Natural killer cell treated with Interleukin-12 subunit alpha and Interleukin-12 subunit beta and Interleukin-15 and Interleukin-18, amount 100 ng/mL, for 72 hours (primary cell): Measurements from ENCODE around the gene BAIAP2L1. TPM values are rescaled to one million over a fixed set of nuclear protein-coding genes. Genes with fewer than 3 reads are reported as not detected.
"Not testable (repeated sequence)": the region's sequence is repeated elsewhere in the genome, so short reads cannot be mapped to it uniquely, and the experiment has no call there.

Experiments
- ATAC-seq, 2 donors: fragments of 150-1000 bp; cut with Tn5 transposase in 1 of 2; sonication (Bioruptor Pico), chemical (Tn5 transposase) in 1 of 2; 2 replicates each; pipeline ENCODE4 v1.10.0; 2021
- DNase-seq: peaks from one replicate; pipeline ENCODE4 v3.0.0; 2022; ENCODE audit warnings: low spot score
- H3K27ac Mint-ChIP-seq, 2 donors: 1 replicate in 1 of 2; 2 replicates in 1 of 2; pipeline ENCODE4 v1.8.0; 2022; ENCODE audit warnings: mixed read lengths in 2 of 2, mild to moderate bottlenecking in 1 of 2, moderate library complexity in 1 of 2
- H3K27me3 Mint-ChIP-seq, 2 donors: 1 replicate in 1 of 2; 2 replicates in 1 of 2; pipeline ENCODE4 v1.8.0; 2022; ENCODE audit warnings: mixed read lengths in 2 of 2
- H3K36me3 Mint-ChIP-seq: one replicate; pipeline ENCODE4 v1.8.0; 2022; ENCODE audit warnings: mixed read lengths
- H3K4me1 Mint-ChIP-seq, 2 donors: 1 replicate in 1 of 2; 2 replicates in 1 of 2; pipeline ENCODE4 v1.8.0; 2022; ENCODE audit warnings: low read depth in 2 of 2, mixed read lengths in 2 of 2, mild to moderate bottlenecking in 1 of 2
- H3K4me3 Mint-ChIP-seq: one replicate; pipeline ENCODE4 v1.8.0; 2022; ENCODE audit warnings: mixed read lengths
- H3K9me3 Mint-ChIP-seq: 2 replicates; pipeline ENCODE4 v1.8.0; 2022; ENCODE audit warnings: mixed read lengths
- total RNA-seq, 2 donors: library from RNA; stranded (reverse); gene quantifications; one replicate each; pipeline ENCODE4 v1.2.3, GENCODE V29; 2022

Gene BAIAP2L1, protein sequence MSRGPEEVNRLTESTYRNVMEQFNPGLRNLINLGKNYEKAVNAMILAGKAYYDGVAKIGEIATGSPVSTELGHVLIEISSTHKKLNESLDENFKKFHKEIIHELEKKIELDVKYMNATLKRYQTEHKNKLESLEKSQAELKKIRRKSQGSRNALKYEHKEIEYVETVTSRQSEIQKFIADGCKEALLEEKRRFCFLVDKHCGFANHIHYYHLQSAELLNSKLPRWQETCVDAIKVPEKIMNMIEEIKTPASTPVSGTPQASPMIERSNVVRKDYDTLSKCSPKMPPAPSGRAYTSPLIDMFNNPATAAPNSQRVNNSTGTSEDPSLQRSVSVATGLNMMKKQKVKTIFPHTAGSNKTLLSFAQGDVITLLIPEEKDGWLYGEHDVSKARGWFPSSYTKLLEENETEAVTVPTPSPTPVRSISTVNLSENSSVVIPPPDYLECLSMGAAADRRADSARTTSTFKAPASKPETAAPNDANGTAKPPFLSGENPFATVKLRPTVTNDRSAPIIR
- 1 to 10 TPM in 1 of 2 donors, under 1 TPM in 1; 0.76 to 1.1 TPM for total RNA-seq

DNA sequence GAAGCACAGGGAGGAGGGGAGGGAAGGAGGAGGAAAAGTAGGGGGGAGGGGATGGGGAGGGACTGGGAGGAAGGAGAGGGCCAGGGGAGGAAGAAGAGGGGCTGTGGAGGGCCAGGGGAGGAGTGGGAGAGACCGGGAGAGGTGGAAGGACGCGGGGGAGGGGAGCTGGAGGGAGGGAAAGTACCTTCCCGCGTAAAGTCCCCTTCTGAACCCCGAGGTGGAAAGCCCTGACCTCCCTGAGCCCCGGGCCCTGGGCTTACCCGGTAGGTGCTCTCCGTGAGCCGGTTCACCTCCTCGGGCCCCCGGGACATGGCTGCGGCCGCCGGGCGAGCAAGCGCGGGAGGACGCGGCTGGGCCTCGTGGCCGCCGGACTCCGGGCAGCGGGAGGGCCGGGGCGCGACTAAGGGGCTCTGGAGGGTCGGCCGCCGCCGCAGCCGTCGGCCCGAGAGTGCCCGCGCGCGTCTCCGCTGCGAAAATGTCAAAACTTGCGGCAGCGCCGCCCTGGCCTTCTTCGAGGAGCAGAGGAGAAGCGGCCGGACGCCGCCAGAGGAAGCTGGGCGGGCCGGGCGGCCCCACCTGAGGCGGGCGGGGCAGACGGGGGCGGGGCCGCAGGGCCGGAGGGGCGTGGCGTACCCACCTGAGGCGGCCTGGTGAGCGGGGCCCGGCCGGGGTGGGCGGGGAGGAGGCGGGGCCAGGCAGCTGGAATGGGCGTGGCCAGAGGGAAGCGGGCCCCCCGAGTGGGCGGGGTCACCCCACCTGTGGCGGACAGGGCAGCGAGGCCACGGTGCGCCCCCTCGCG is at the start of gene BAIAP2L1:
Gene BAIAP2L1 (minus strand): TSS at position 549 of the 799 bp plus-strand sequence. CDS start 238 bp downstream, at position 311.
- peak; percentile 89 to 92 for ATAC-seq
- peak; percentile 81 for DNase-seq
- Mint-ChIP-seq H3K27ac (peak within 1 kb of the TSS in 1 of 2 donors; percentile 36), H3K36me3 (no peaks in the 10 kb centered on the region), H3K4me3 (peak within 1 kb of the TSS; percentile 49), H3K9me3 (no peaks in the 10 kb centered on the region), H3K4me1 (peaks cover 0 to 3% of the 10 kb centered on the region in 2 donors), H3K27me3 (peaks cover 20 to 25% of the 10 kb centered on the region in 2 donors)

GRCh38 chr7:98448766-98449165 is 47.9 kb upstream of the BAIAP2L1 start:
- no peaks in the 10 kb centered on the region for H3K9me3 Mint-ChIP-seq
- DNase-seq = no peak
- H3K36me3 Mint-ChIP-seq = no peaks in the 10 kb centered on the region
- H3K4me3 Mint-ChIP-seq = no peak overlapping the region
- H3K27me3 Mint-ChIP-seq = peaks cover 0 to 2% of the 10 kb centered on the region in 2 donors
- H3K4me1 Mint-ChIP-seq = no peaks in the 10 kb centered on the region
- no peak for ATAC-seq
- H3K27ac Mint-ChIP-seq = no peak overlapping the region

DNA sequence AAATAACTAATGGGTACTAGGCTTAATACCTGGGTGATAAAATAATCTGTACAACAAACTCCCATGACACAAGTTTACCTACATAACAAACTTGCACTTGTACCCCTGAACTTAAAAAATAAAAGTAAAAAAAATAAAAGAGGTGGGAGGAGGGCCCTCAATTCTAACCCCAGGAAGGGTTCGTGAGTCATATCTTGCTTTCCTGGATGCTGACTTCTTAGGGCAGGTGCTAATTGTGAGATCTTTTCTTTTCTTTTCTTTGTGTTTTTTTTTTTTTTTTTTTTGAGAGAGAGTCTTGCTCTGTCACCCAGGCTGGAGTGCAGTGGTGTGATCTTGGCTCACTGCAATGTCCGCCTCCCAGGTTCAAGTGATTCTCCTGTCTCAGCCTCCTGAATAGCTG is 40.1 kb upstream of the BAIAP2L1 start:
- not testable (repeated sequence) for ATAC-seq, DNase-seq, H3K4me3 Mint-ChIP-seq, H3K9me3 Mint-ChIP-seq, H3K4me1 Mint-ChIP-seq, H3K36me3 Mint-ChIP-seq, H3K27ac Mint-ChIP-seq
- H3K27me3 Mint-ChIP-seq = peaks cover 8 to 17% of the 10 kb centered on the region in 2 donors

GRCh38 chr7:98439484-98439883 is 38.6 kb upstream of the BAIAP2L1 start:
- peaks cover under 1 to 5% of the 10 kb centered on the region in 2 donors for H3K4me1 Mint-ChIP-seq
- no peak overlapping the region for H3K27ac Mint-ChIP-seq
- H3K27me3 Mint-ChIP-seq = peaks cover 8 to 20% of the 10 kb centered on the region in 2 donors
- no peak overlapping the region for H3K4me3 Mint-ChIP-seq
- DNase-seq = no peak
- H3K9me3 Mint-ChIP-seq = peaks cover 4% of the 10 kb centered on the region
- H3K36me3 Mint-ChIP-seq = no peaks in the 10 kb centered on the region
- ATAC-seq = no peak

GRCh38 chr7:98434087-98434486 is 33.2 kb upstream of the BAIAP2L1 start:
- H3K4me3 Mint-ChIP-seq = no peak overlapping the region
- ATAC-seq = no peak
- no peaks in the 10 kb centered on the region for H3K9me3 Mint-ChIP-seq
- DNase-seq = no peak
- no peaks in the 10 kb centered on the region for H3K36me3 Mint-ChIP-seq
- H3K27me3 Mint-ChIP-seq = peaks cover 0 to 16% of the 10 kb centered on the region in 2 donors
- H3K4me1 Mint-ChIP-seq = peaks cover 6 to 8% of the 10 kb centered on the region in 2 donors
- no peak overlapping the region for H3K27ac Mint-ChIP-seq

GRCh38 chr7:98429799-98430198 is 28.9 kb upstream of the BAIAP2L1 start:
- Mint-ChIP-seq H3K9me3 (no peaks in the 10 kb centered on the region), H3K36me3 (no peaks in the 10 kb centered on the region), H3K27me3 (peaks cover 8 to 12% of the 10 kb centered on the region in 2 donors), H3K4me1 (peaks cover 6% of the 10 kb centered on the region in 2 donors), H3K27ac (no peak overlapping the region), H3K4me3 (no peak overlapping the region)
- DNase-seq (no peak), ATAC-seq (no peak)

- Mint-ChIP-seq H3K27me3 (peaks cover 9 to 22% of the 10 kb centered on the region in 2 donors), H3K4me1 (no peaks in the 10 kb centered on the region), H3K4me3 (no peak overlapping the region), H3K27ac (no peak overlapping the region), H3K9me3 (no peaks in the 10 kb centered on the region), H3K36me3 (no peaks in the 10 kb centered on the region)
- ATAC-seq = no peak
- no peak for DNase-seq
These were observed 22.2 kb upstream of the BAIAP2L1 start for GRCh38 chr7:98423043-98423442.

- ATAC-seq (peak in 1 of 2 donors; percentile 53), DNase-seq (no peak)
- Mint-ChIP-seq H3K9me3 (no peaks in the 10 kb centered on the region), H3K27me3 (peaks cover 9 to 22% of the 10 kb centered on the region in 2 donors), H3K4me3 (no peak overlapping the region), H3K27ac (no peak overlapping the region), H3K36me3 (no peaks in the 10 kb centered on the region), H3K4me1 (no peaks in the 10 kb centered on the region)
These were observed 20.2 kb upstream of the BAIAP2L1 start for GRCh38 chr7:98420966-98421612.

GRCh38 chr7:98419988-98420387 is 19.1 kb upstream of the BAIAP2L1 start:
- ATAC-seq = not testable (repeated sequence)

DNA sequence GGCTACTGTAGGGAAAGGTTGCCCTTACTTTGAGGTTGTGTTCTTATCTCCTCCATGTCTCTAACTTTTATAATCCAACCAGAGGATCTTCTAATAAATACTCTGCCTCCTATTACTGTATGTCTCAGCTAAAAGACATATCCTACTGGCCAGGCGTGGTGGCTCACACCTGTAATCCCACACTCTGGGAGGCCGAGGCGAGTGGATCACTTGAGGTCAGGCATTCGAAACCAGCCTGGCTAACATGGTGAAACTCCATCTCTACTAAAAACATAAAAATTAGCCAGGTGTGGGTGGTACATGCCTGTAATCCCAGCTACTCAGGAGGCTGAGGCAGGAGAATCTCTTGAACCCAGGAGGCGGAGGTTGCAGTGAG is 18.4 kb upstream of the BAIAP2L1 start:
- not testable (repeated sequence) for H3K4me1 Mint-ChIP-seq, DNase-seq, H3K27ac Mint-ChIP-seq, H3K4me3 Mint-ChIP-seq, H3K36me3 Mint-ChIP-seq, H3K9me3 Mint-ChIP-seq, ATAC-seq
- peaks cover 6 to 23% of the 10 kb centered on the region in 2 donors for H3K27me3 Mint-ChIP-seq

More at GRCh38 chr7:98419988-98420387, 19.1 kb upstream of the BAIAP2L1 start:
- H3K27me3 Mint-ChIP-seq = peaks cover 6 to 20% of the 10 kb centered on the region in 2 donors
- not testable (repeated sequence) for H3K9me3 Mint-ChIP-seq, DNase-seq, H3K27ac Mint-ChIP-seq, H3K4me3 Mint-ChIP-seq, H3K36me3 Mint-ChIP-seq, H3K4me1 Mint-ChIP-seq

DNA sequence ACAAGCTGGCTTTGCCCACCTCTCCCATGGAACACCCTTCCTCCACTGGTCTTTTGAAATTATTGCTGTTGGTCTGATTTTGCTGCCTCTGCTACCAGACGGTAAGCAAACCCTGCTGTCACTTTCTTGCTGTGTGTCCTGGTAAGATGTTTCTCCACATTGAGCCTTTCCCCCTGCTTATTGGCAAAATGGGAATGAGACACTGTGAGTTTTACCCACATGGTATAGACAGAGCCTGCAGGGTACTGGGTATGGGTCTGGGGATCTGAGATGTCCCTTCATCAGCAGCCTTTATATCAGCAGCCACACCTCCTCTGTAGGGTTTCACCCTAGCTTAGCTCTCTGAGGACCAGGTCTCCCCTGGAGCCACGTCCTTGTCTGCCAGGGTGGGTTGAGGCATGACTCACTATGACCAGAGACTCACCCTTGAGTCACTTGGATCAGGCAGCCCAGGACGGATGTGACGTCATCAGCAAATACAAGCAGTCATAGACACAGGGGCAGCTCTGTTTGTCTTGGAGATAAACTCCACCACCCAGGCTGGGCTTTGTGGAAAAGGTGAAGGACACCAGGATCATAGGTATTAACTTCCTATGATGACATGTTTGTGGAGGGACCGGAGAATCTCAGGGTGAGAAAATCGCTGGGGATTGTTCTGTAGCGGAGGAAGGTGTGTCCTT is 17.9 kb upstream of the BAIAP2L1 start:
- DNase-seq (no peak), ATAC-seq (peak; percentile 57 to 61)
- peaks cover 8 to 22% of the 10 kb centered on the region in 2 donors for H3K27me3 Mint-ChIP-seq
- no peaks in the 10 kb centered on the region for H3K36me3 Mint-ChIP-seq
- H3K4me1 Mint-ChIP-seq = no peaks in the 10 kb centered on the region
- no peaks in the 10 kb centered on the region for H3K9me3 Mint-ChIP-seq
- H3K27ac Mint-ChIP-seq = no peak overlapping the region
- H3K4me3 Mint-ChIP-seq = no peak overlapping the region

- no peak overlapping the region for H3K27ac Mint-ChIP-seq
- ATAC-seq = no peak
- no peaks in the 10 kb centered on the region for H3K36me3 Mint-ChIP-seq
- no peaks in the 10 kb centered on the region for H3K9me3 Mint-ChIP-seq
- no peak for DNase-seq
- peaks cover 8 to 16% of the 10 kb centered on the region in 2 donors for H3K27me3 Mint-ChIP-seq
- H3K4me1 Mint-ChIP-seq = no peaks in the 10 kb centered on the region
- H3K4me3 Mint-ChIP-seq = no peak overlapping the region
These were observed 17.4 kb upstream of the BAIAP2L1 start for GRCh38 chr7:98418271-98418635.
